RWPE1 (cell line): ENCODE measurements around the gene GCLM.
"Not testable (repeated sequence)": the region's sequence is repeated elsewhere in the genome, so short reads cannot be mapped to it uniquely, and the experiment has no call there.

Source experiments
- CTCF ChIA-PET: fragments of 350-600 bp; sonication (Branson Sonifier 250); formaldehyde crosslinking; extraction: SDS; loops from one replicate; lab custom pipeline; 2021; lab: Yijun Ruan, JAX
- POLR2A ChIA-PET: fragments of 400-600 bp; formaldehyde crosslinking; extraction: SDS; loops from one replicate; lab custom pipeline; 2020; ENCODE audit warnings: antibody characterized with exemption; ENCODE audit not compliant: low non-redundant PET; lab: Yijun Ruan, JAX
- DNase-seq: peaks from one replicate; pipeline ENCODE4 v3.0.0; 2012; ENCODE audit warnings: low spot score
- H3K27ac ChIP-seq: fragments of 450-650 bp; 2 replicates; pipeline ENCODE4 v1.5.1; 2017
- CTCF ChIP-seq: fragments of 450-650 bp; conservative IDR thresholded peaks from 2 replicates; pipeline ENCODE4 v1.5.1; 2017; ENCODE audit warnings: low read depth, mild to moderate bottlenecking

GCLM gene

GRCh38 chr1:93877529-93877928 is 31.7 kb downstream of the GCLM start:
- no peak overlapping the region for H3K27ac ChIP-seq
- POLR2A ChIA-PET: no interaction called here
- CTCF ChIA-PET: no interaction called here
- no peak for DNase-seq
- TF ChIP-seq CTCF: no peak

- TF ChIP-seq CTCF: no peak
- no peak overlapping the region for H3K27ac ChIP-seq
- ChIA-PET CTCF (no interaction called here), POLR2A (no interaction called here)
- DNase-seq: no peak
These were observed 33.0 kb downstream of the GCLM start for GRCh38 chr1:93876244-93876643.

- ChIA-PET CTCF (no interaction called here), POLR2A (no interaction called here)
- DNase-seq: peak; percentile 13
- no peak overlapping the region for H3K27ac ChIP-seq
- TF ChIP-seq CTCF: peak; percentile 71
These were observed 35.1 kb downstream of the GCLM start for GRCh38 chr1:93874025-93874651.

- no peak overlapping the region for H3K27ac ChIP-seq
- DNase-seq: no peak
- ChIA-PET CTCF (no interaction called here), POLR2A (no interaction called here)
- TF ChIP-seq CTCF: no peak
These were observed 37.9 kb downstream of the GCLM start for GRCh38 chr1:93871366-93871765.

GRCh38 chr1:93869653-93870052 is 39.6 kb downstream of the GCLM start:
- POLR2A ChIA-PET: no interaction called here
- H3K27ac ChIP-seq: no peak overlapping the region
- no peak for TF ChIP-seq CTCF
- no peak for DNase-seq
- CTCF ChIA-PET: no interaction called here

GRCh38 chr1:93868492-93868891 is 40.7 kb downstream of the GCLM start:
- CTCF ChIA-PET, H3K27ac ChIP-seq, POLR2A ChIA-PET, DNase-seq: not testable (repeated sequence)

GRCh38 chr1:93865253-93865652 is 44.0 kb downstream of the GCLM start:
- ChIA-PET CTCF (no interaction called here), POLR2A (no interaction called here)
- no peak for TF ChIP-seq CTCF

More at GRCh38 chr1:93865253-93865652, 44.0 kb downstream of the GCLM start:
- H3K27ac ChIP-seq: no peak overlapping the region
- DNase-seq: no peak
